Cardiac fibroblast (primary cell): ENCODE results near the gene RBM7.

Experiments
- DNase-seq, 2 donors: peaks; one replicate each; pipeline versions ENCODE4 v3.0.0 to v3.0.0-alpha.2; 2010; ENCODE audit warnings: low read depth in 2 of 2
- H3K4me3 ChIP-seq, 2 donors: replicated peaks in 1 of 2; 1 replicate in 1 of 2; 2 replicates in 1 of 2; pipeline ENCODE4 v1.5.1; 2011; ENCODE audit warnings: low read depth in 2 of 2, low read length in 2 of 2, mild to moderate bottlenecking in 2 of 2, moderate library complexity in 1 of 2
- TF ChIP-seq, protein P1 (sequence below): IDR thresholded peaks from one replicate; pipeline ENCODE4 v1.5.1; 2011; ENCODE audit warnings: low read depth, mild to moderate bottlenecking, low read length, inconsistent platforms

RBM7 gene

DNA sequence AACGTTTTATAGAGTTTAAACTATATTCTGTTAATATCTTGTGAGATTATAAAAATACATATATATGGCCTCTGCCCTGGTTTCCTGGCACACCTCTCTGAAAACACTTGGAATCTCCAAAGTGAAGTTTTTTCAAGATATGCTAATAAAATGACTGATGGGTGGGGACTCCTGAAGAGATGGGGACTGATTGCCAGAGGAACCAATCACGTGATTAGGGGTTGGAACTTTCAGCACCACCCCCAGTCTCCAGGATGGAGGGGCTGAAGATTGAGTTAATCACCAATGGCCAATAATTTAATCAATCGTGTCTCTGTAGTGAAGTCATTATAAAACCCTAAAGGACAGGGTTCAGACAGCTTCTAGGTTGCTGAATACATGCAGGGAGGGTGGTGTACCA, 37.5 kb upstream of the RBM7 start:
- no peak overlapping the region for H3K4me3 ChIP-seq
- TF ChIP-seq, protein P1, sequence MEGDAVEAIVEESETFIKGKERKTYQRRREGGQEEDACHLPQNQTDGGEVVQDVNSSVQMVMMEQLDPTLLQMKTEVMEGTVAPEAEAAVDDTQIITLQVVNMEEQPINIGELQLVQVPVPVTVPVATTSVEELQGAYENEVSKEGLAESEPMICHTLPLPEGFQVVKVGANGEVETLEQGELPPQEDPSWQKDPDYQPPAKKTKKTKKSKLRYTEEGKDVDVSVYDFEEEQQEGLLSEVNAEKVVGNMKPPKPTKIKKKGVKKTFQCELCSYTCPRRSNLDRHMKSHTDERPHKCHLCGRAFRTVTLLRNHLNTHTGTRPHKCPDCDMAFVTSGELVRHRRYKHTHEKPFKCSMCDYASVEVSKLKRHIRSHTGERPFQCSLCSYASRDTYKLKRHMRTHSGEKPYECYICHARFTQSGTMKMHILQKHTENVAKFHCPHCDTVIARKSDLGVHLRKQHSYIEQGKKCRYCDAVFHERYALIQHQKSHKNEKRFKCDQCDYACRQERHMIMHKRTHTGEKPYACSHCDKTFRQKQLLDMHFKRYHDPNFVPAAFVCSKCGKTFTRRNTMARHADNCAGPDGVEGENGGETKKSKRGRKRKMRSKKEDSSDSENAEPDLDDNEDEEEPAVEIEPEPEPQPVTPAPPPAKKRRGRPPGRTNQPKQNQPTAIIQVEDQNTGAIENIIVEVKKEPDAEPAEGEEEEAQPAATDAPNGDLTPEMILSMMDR: no peak
- no peak for DNase-seq

DNA sequence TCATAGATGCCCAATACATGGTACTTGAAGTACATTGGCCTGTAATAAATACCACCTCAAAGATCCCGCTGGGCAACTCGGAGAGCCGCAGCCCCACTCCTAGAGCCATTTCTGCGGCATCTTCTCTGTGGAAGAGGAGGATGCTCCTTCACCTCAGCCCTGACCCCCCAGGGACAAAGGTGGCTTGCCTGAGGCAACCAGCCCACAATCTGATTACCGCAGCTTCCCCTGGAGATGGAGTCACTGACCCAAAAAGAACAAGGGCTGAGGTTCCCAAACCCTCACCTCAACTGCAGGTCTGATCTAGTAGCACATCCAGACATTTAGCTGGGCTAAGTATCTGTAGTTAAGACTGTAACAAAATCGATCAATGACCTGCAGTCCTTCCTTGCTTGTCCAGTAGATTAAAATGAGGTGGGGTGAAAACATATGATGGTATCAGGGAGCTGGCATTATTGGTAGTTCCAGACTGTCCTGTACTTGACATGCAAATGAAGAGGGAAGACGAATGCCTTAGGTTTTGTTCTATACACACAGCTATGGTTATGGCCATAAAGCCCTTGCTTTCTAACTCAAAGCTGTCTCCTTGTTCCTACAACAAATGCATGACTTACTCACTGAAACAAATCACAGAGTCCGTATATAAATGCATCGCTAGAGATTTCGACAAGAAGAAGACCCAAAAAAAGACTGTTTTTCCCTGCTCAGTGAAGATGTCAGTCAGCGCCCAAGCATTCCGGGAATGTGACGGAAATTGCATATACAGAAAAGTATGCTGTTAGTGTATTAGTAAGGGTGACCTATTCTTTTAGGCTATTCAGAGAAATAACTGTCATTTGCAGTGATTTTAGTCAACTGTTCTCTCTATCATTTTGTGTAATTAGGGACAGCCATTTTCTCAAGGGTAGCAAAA, 33.9 kb upstream of the RBM7 start:
- peak; percentile 75 to 94 for DNase-seq
- H3K4me3 ChIP-seq: peak overlapping the region in 1 of 2 donors; percentile 25
- TF ChIP-seq, protein P1: no peak

DNA sequence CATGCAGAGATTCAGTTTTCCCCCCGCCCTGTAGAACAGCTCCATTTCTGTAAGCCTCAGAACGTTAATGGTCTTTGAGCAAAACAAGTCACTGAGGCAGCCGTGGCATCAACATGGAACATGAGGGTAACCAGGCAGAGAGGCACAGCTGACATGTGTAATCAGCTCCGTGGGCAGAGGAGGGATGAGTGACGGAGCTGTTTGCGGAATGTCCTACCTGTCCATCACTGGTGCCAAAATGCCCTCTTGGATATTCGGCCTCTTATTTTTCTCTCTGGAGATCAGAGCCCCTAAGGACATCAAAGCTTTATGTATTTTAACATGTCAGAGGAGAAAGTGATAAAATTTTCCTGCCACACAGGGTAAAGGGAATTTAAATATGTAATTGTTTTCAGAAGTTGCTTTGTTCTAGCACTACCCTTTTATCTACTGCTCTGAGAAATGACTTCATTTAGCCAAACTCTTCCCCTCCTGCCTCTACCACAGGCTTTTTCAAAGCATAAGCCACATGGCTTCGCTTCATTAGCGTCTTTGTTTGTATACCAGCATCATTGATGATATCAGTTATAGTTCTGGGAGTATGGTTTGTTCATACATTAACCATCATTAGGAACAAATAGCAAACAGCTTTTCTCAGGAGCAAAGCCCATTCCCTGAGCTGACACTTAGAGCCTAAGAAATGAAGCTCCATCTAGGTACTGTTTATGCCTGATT, 33.1 kb upstream of the RBM7 start:
- H3K4me3 ChIP-seq: peak overlapping the region in 1 of 2 donors; percentile 25
- peak in 1 of 2 donors; percentile 32 for DNase-seq
- TF ChIP-seq, protein P1: no peak

DNA sequence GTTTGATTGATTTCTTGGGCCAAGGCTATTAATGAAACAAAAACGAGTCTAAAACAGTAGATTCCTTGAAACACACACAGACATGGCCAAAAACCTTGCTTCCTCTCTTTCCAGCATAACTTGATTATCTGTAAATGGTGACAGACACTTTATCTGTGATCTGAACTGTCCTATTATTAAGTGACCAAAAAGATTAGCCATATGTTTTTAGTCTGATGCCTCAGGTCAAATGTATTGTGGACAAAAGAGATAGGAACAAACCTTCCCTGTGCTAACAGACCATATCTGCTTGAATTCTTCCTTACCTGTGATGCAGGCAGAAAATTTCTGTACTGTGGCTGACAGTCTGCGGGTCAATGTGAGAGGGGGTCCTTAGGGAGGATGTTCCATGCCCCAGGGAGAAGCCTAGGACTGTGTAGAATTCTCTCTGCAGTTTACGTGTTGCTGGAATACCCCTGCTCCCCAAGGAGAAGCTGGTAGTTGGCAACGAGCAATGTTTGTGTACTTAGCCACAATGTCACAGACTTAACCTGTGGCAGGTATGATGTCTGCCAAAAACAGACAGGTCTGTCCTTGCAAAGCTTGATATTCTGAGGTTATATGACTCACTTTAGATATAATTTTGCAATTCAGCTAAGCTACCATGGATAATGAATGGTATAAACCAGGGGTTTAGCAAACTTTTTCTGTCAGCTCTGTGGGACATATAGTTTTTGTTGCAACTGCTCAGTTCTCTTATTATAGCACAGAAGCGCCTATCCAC, 31.4 kb upstream of the RBM7 start:
- TF ChIP-seq, protein P1: no peak
- H3K4me3 ChIP-seq: no peak overlapping the region
- no peak for DNase-seq

DNA sequence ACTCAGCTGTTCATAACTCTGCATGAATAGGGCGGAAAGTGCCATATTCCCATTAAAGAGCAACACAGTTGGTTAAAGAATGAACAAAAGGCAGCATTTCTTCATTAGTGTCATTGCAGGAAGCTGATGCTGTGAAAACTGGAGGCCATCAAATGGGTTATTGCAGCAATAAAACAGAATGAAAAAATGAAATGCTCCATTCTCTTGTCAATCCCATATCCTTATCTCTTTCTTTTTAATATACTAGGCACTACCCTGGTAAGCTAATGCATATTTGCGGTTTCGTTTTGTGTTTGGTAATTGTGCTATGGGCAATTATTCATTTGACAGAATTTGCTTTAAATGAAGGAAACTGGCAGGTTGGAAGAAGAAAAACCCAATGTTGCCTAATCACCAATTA, 25.4 kb upstream of the RBM7 start:
- no peak overlapping the region for H3K4me3 ChIP-seq
- no peak for DNase-seq
- TF ChIP-seq, protein P1: no peak

DNA sequence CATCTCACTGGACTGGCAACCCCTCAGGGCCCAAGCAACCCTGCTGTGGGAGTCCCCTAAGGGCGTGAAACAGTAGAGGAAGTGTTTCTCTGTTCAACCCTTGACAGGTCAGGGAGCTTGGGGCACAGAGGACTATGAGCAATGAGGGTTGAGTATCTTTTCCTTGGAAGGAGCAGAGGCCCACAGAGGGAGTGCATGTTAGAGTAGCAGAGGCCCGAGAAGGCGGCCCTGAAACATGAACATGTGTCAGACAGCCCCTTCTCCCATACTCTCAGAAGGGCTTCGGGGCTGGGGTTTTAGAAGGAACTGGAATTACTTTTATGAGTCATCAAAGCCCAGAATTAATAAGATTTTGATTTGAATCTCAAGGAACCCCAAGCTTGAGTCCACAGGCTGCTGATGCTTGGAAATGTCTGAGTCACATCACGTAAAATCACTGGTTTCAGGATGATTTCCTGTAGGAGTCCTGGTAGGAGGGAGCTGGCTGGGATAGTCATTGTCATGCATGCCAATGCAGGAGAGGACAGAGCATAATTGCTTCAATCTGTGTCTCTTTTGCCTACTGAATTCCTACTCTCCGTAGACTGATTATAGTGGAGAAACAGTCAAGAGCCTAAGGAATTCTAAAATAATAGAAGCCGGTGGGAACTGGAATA, 22.7 kb upstream of the RBM7 start:
- no peak overlapping the region for H3K4me3 ChIP-seq
- peak; percentile 43 to 66 for DNase-seq
- TF ChIP-seq, protein P1: no peak
